ENCODE data around the gene COL6A3. TPM values are rescaled to one million over a fixed set of nuclear protein-coding genes. Genes with fewer than 3 reads are reported as not detected.
"Not testable (repeated sequence)": the region's sequence is repeated elsewhere in the genome, so short reads cannot be mapped to it uniquely, and the experiment has no call there.

Gene COL6A3
- total and polyA plus RNA-seq, 2 of the 13 experiments (the other 11 are each of a cell fraction or from before 2014, with no cell fraction given), result 0.03 TPM; not detected in 1

- peaks cover 23% of the 10 kb centered on the region; the same call in 1 of the 2 replicates for H3K9me3 ChIP-seq (ENCODE audit: low read length)
- WGBS (ENCODE audit: low lambda C conversion rate), result 13% methylated on average over 2 of the region's 2 CpGs
- peaks cover 3 to 27% of the 10 kb centered on the region in 2 experiments; a peak in 3 of 5 replicates for H3K27me3 ChIP-seq (ENCODE audit: control insufficient read depth in 1 of 2, insufficient read depth in 2 of 2, low read length in 2 of 2)
- in situ Hi-C loops (cut with HindIII; ENCODE audit: extremely low pct_ligation_motif_present, low pct_unique_long_range_greater_than_20kb), result no loop called here
- no peaks in the 10 kb centered on the region for H4K20me1 ChIP-seq (ENCODE audit: insufficient read depth, low read length)
- no peaks in the 10 kb centered on the region for H3K36me3 ChIP-seq (replicated peaks in 1 of 2; ENCODE audit: control insufficient read depth in 1 of 2, insufficient read depth in 2 of 2, low read length in 2 of 2)
- no peak for FAIRE-seq
- H2AFZ ChIP-seq (ENCODE audit: low read length), result no peak overlapping the region
- no peak overlapping the region for H3K4me3 ChIP-seq (replicated peaks in 1 of 3; ENCODE audit: insufficient read depth in 1 of 3, low read depth in 2 of 3, low read length in 3 of 3)
- no peak for ATAC-seq
- H3K4me1 ChIP-seq (ENCODE audit: insufficient read depth, low read length), result no peaks in the 10 kb centered on the region
- ChIA-PET CTCF (ENCODE audit: low intra/inter-chr PET ratio, low total read pairs) (no interaction called here), POLR2A (no interaction called here)
- no peaks in the 10 kb centered on the region for H3K79me2 ChIP-seq (ENCODE audit: insufficient read depth, low read length)
- intact Hi-C loops (cut with micrococcal nuclease; ENCODE audit: unreplicated experiment), result no loop called here
- no TSS peak for BruUV-seq (replicated peaks)
- DNase-seq (ENCODE audit: low spot score), result no peak
- H3K4me2 ChIP-seq (ENCODE audit: low read depth, low read length), result no peak overlapping the region
- TF ChIP-seq ZNF747 (CRISPR knock-in tag; IDR thresholded peaks at IDR 0.05; ENCODE audit: borderline replicate concordance), result no peak
- TF ChIP-seq ZNF362 (CRISPR knock-in tag; IDR thresholded peaks at IDR 0.05; ENCODE audit: borderline replicate concordance), result no peak
- TF ChIP-seq CEBPG (CRISPR knock-in tag; IDR thresholded peaks at IDR 0.05), result no peak
- no peak for TF ChIP-seq NBN (conservative IDR thresholded peaks at IDR 0.05)
- no peak for TF ChIP-seq NFATC3 (CRISPR knock-in tag; IDR thresholded peaks at IDR 0.05)
- H3K9ac ChIP-seq (ENCODE audit: insufficient read depth, low read depth, low read length), result no peak overlapping the region
- H3K27ac ChIP-seq (ENCODE audit: extremely low read length, insufficient read depth, low read length), result no peak overlapping the region
Measured at GRCh38 chr2:237304763-237305514, 109.0 kb downstream of the COL6A3 start.

- intact Hi-C loops (cut with micrococcal nuclease; ENCODE audit: unreplicated experiment); in situ Hi-C loops (cut with HindIII; ENCODE audit: extremely low pct_ligation_motif_present, low pct_unique_long_range_greater_than_20kb): not testable (repeated sequence)
Measured at GRCh38 chr2:237303244-237303643, 110.7 kb downstream of the COL6A3 start.

More at GRCh38 chr2:237303244-237303643, 110.7 kb downstream of the COL6A3 start:
- FAIRE-seq; ATAC-seq; POLR2A ChIA-PET; H3K79me2 ChIP-seq (ENCODE audit: insufficient read depth, low read length); H3K27ac ChIP-seq (ENCODE audit: extremely low read length, insufficient read depth, low read length); H3K36me3 ChIP-seq (replicated peaks in 1 of 2; ENCODE audit: control insufficient read depth in 1 of 2, insufficient read depth in 2 of 2, low read length in 2 of 2); H3K4me2 ChIP-seq (ENCODE audit: low read depth, low read length); H2AFZ ChIP-seq (ENCODE audit: low read length); H3K4me1 ChIP-seq (ENCODE audit: insufficient read depth, low read length); H3K4me3 ChIP-seq (replicated peaks in 1 of 3; ENCODE audit: insufficient read depth in 1 of 3, low read depth in 2 of 3, low read length in 3 of 3); BruUV-seq (replicated peaks); H3K9ac ChIP-seq (ENCODE audit: insufficient read depth, low read depth, low read length); DNase-seq (ENCODE audit: low spot score); H4K20me1 ChIP-seq (ENCODE audit: insufficient read depth, low read length); CTCF ChIA-PET (ENCODE audit: low intra/inter-chr PET ratio, low total read pairs): not testable (repeated sequence)
- 0% methylated on average over 1 of the region's 1 CpG for WGBS (ENCODE audit: low lambda C conversion rate)
- Histone ChIP-seq H3K27me3 (ENCODE audit: control insufficient read depth in 1 of 2, insufficient read depth in 2 of 2, low read length in 2 of 2) (peaks cover 2 to 17% of the 10 kb centered on the region in 2 experiments; a peak in 3 of 5 replicates), H3K9me3 (ENCODE audit: low read length) (peaks cover 23% of the 10 kb centered on the region; the same call in 1 of the 2 replicates)

Data from HepG2 (cell line).